Hematopoietic multipotent progenitor cell (in vitro differentiated cells): Measurements from ENCODE around the gene COPS7A. TPM values are rescaled to one million over a fixed set of nuclear protein-coding genes. Genes with fewer than 3 reads are reported as not detected.
A peak's percentile ranks its signal among the peaks of the same experiment; 100 is the strongest.

Source experiments
- DNase-seq, 3 donors: peaks; one replicate each; pipeline ENCODE4 v3.0.0-alpha.2; 2011 to 2015; ENCODE audit warnings: low read depth in 2 of 3, low spot score in 2 of 3
- total RNA-seq: library from RNA; depleted of rRNA; stranded (reverse); fragments of >200 nt; gene quantifications from one replicate; pipeline ENCODE4 v1.2.3, GENCODE V29; 2012

The COPS7A gene
- total RNA-seq, 1 donor, result 55.7 TPM

DNA sequence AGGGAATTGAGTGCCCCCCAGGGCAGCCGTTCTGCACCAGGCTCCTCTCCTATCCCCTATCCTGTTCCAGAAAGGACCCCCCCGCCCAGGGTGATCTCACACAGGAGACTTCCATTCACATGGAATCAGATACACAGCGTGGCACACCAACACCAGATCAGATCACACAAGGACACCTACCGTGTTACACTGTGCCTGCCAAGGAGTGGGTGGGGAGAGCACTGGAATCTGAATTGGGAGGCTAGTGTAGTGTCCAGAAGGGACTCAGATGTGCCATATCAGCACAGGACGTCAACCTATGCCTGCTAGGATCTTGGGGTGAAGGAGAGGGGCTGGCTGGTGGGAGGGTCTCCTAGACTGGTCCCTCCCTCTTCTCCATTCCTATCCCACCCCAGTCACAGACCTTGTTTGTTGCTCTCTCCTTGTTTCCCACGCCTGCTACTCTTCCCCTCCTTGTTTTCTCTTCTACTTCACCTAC is 44.6 kb downstream of the COPS7A start:
- DNase-seq, result no peak

DNA sequence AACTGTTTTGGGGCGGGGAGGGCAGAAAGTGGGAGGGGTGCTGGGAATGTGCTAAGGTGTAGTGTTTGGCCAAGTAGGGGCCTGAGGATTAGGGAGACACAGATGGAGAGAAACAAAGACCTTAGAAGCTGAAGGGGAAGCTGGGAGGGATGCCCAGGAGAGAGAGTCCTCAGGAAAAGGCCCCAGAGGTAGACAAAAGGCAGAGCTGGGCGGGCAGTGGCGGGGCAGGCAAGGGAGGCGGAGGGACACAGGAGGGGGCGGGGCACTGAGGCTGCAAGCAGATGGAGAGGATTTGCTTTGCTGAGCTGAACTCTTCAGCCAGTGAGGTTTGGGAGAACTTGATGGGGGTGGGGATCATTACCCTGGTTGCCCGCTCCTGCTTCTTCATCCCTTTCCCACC is 45.1 kb downstream of the COPS7A start:
- DNase-seq, result no peak

DNA sequence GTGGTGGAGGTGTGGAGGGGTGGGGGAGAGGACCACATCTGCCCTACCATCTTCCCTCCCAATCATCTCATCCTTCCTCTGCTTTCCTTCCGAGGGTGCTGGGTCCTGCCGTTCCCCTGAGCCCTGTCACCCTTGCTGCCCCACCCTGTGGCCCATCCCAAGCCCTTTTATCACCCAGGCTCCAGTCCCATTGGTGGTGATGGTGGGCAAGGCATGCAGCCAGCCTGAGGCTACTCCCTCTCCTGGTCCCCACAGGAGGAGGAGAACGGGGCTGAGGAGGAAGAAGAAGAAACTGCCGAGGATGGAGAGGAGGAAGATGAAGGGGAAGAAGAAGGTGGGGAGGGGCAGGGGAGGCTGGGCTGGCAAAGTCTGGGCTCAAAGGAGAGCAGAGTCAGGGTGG is 45.8 kb downstream of the COPS7A start:
- no peak for DNase-seq

DNA sequence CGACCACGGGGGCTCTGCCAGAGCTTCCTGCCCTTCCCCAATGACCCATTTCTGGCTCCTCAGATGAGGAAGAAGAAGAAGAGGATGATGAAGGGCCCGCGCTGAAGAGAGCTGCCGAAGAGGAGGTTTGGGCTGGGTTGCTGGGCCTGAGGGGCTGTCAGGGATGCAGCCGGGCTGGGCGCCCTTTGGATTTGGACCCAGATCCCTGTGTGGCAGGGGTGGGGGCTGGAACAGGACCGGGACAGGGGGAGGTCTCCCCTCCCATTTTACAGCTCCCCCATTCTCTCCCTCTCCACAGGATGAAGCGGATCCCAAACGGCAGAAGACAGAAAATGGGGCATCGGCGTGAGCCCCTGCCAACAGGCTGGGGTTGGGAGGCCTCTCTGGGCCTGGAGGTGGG is 46.2 kb downstream of the COPS7A start:
- no peak for DNase-seq

DNA sequence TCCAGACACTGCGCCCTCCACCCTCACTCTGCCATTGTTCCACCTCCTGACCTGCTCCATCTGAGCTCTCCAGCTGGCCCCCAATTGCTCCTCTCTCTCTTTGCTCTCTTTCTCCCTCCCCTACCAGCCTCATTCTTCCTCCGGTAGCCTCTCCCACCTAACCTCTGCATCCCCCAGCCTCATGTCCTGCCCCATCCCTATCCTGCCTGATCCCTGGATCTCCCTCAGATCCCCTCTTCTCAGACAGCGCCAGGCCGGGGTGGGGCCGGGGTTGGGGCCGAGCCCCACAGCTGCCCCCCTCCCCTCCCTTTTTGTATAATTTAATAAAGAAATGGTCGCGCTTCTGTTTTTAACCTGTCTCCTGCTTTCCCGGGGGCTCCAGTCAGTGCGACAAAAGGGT is 46.8 kb downstream of the COPS7A start:
- no peak for DNase-seq

DNA sequence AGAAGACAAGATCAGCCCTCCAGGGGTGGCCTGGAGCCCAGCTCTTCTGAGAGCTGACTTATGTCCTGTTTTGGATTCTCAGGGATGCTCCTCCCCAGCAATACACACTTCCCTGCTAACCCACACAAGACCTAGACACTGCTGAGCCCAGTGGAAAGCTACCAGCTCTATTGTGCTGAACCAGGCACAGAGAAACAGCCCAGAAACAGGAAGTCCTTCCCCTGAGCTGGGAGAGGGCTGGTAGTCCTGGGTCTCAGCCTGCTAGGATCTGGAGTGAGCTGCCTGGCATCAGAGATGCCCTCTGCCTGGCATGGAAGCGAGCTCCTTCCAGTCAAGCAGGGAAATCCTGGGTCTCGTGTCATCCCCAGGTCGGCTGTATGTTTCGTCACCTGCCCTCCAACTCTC is 47.2 kb downstream of the COPS7A start:
- no peak for DNase-seq

DNA sequence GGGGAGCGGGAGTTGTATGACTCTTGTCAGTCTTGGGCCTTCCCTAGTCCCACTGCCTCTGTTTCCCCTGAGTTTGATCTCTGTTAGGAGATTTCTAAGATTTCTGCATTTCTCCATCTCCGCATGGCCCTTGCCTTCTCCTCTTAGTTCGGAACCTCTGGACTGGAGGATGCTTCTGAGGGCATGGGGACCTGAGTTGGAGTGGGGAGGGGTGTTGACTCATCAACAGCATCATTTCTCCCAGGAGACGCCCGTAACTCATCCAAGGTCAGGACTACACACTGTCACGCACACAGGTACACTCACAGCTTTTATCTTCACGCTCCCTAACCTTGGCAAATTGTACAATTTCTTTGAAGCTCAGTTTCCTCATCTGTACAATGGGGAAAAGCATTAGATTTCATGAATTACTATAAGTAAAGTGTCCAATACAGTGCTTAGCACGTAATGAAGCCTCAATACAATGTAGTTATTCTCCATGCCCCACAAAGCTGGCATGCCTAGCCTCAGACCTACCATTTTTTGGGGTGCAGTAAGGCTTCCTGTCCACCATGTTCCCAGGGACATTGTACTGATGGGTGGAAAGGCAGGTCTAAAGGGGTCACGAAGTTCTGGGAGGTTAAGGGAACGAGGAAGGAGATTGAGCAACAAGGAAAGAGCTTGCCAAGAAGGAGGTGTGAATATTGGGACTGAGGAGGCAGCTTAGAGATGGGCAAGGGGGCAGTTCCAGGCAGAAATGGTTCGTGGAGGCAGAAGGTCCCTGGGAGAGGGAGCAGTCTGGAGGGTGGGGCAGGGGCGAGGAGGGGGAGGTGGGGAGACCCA is 47.9 kb downstream of the COPS7A start:
- no peak for DNase-seq

DNA sequence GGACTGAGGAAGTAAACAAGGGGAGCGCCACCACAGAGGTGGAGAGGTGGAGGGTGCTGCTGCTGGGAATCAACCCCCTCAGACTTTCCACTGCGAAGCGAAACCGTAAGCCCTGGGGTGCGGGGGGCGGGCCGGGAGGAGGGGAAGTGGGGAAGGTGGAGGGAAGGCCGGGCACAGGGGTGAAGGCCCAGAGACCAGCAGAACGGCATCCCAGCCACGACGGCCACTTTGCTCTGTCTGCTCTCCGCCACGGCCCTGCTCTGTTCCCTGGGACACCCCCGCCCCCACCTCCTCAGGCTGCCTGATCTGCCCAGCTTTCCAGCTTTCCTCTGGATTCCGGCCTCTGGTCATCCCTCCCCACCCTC is 48.5 kb downstream of the COPS7A start, which contains the start of gene LAG3:
Gene LAG3, plus strand, starts transcription at position 190 of the 365 bp plus-strand sequence. CDS start 333 bp downstream, outside the sequence.
- peak in 1 of 3 donors; percentile 41 for DNase-seq

DNA sequence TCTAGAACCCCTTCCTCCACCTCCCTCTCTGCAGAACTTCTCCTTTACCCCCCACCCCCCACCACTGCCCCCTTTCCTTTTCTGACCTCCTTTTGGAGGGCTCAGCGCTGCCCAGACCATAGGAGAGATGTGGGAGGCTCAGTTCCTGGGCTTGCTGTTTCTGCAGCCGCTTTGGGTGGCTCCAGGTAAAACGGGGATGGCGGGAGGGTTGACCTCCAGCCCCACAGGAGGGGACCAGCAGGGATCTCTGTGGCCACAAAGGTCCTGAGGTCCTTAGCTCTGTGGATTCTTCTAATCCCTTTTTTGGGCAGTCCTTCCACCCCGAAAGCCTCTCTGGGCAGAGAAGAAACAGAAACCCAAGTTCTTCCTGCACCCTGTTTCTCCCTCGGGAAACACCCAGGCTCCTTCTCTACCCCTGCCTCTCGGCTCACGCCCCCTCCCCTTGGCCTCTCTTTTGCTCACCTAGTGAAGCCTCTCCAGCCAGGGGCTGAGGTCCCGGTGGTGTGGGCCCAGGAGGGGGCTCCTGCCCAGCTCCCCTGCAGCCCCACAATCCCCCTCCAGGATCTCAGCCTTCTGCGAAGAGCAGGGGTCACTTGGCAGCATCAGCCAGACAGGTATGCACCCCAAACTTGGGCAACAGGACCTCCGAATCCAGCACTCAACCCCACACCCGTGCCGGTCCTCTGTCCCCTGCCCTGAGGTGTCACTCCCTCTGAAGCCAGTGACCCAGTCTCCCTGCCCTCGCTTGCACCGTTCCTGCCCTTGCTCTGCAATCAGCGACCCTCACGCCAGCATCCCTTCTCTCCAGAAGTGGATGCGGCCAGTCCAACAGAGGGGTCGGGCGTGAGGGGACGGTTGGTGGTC is 49.1 kb downstream of the COPS7A start:
- no peak for DNase-seq

DNA sequence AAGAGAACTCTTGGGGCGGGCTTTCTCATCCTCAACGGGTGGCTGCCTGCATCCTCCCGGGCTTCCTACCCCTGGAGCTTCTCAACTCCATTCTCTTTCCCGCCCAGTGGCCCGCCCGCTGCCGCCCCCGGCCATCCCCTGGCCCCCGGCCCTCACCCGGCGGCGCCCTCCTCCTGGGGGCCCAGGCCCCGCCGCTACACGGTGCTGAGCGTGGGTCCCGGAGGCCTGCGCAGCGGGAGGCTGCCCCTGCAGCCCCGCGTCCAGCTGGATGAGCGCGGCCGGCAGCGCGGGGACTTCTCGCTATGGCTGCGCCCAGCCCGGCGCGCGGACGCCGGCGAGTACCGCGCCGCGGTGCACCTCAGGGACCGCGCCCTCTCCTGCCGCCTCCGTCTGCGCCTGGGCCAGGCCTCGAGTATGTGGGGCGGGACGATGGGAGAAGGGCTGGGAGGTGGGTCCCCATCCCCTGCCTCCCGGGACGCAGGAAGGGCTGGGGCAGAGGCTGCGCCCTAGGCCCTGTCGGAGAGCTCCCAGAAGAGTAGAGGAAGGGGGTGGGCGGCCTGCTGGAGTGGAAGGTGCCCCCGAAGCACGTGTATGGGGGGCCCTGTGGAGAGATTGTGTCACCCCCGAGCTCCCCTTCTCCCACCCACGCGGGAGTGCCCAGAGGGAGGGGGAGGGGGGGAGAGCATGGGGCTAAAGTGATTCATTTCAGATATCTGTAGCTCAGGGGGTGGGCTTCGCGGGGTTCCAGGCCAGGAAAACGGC is 49.9 kb downstream of the COPS7A start:
- DNase-seq, result no peak

DNA sequence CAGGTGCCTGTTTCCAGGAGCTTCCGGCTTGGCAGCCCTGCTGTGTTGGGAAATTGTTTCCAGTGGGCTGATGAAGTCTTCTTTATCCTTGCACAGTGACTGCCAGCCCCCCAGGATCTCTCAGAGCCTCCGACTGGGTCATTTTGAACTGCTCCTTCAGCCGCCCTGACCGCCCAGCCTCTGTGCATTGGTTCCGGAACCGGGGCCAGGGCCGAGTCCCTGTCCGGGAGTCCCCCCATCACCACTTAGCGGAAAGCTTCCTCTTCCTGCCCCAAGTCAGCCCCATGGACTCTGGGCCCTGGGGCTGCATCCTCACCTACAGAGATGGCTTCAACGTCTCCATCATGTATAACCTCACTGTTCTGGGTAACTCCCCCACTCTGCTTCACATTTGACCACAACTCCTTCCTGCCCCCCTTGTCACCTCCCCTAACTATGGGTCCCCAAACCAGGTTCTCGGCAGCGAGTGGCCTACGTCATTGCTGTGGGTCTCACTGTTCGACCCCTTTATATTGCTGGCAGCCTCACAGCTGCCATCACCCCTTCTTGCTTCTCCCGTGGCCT is 50.7 kb downstream of the COPS7A start:
- DNase-seq, result no peak

DNA sequence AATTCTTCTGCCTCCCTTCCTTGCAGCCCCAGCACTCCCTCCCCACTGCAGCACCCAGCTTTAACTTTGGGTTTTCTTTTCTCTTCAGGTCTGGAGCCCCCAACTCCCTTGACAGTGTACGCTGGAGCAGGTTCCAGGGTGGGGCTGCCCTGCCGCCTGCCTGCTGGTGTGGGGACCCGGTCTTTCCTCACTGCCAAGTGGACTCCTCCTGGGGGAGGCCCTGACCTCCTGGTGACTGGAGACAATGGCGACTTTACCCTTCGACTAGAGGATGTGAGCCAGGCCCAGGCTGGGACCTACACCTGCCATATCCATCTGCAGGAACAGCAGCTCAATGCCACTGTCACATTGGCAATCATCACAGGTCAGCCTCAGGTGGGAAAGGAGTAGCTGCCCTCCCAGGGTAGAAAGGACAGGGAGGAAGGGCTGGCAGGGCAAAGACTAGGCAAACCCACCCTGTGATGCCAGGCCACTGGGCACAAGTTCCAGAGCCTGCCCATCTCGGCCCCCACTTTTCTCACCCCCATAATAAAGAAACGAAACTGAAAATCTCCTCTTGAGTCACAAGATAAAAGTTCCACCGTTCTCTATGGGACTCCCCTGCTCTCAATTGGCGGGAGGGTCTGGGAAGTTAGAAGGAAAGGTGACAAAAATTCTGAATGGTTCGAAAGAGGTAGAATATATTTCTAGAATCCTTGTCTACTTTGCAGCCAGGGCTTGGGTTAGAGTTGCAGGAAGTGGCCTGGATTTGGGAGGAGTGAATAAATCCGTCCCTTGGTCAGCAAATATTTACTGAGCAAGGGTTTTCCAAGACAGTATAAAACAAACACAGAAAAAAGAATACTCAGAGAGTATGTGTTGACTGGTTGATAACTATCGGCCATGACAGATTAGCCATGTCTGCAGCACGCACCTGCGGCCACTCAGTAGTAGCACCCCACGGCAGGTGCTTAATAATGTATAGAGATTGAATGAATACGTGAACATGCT is 51.6 kb downstream of the COPS7A start:
- no peak for DNase-seq

DNA sequence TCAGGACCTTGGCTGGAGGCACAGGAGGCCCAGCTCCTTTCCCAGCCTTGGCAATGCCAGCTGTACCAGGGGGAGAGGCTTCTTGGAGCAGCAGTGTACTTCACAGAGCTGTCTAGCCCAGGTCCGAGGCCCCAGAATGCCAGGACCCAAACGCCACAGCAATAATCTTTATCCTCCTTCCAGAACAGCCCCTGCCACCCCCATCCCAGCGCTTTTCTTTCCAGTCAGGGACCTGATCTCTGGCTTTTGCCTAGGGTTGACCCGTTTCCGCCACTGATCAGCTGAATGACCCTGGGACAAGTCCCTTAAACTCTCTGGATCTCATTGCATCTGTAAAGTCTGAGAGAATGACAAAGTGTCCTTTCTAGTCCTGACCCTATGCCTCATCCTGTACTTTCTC is 53.5 kb downstream of the COPS7A start:
- DNase-seq, result no peak

DNA sequence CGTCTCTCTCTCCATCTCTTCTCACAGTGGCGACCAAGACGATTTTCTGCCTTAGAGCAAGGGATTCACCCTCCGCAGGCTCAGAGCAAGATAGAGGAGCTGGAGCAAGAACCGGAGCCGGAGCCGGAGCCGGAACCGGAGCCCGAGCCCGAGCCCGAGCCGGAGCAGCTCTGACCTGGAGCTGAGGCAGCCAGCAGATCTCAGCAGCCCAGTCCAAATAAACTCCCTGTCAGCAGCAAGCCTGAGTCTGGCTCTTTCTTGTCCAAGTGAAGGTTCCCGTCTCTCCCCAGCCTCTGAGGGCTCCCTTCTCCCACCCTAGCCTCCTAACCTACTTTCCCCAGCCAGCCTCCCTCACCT is 54.3 kb downstream of the COPS7A start:
- no peak for DNase-seq

DNA sequence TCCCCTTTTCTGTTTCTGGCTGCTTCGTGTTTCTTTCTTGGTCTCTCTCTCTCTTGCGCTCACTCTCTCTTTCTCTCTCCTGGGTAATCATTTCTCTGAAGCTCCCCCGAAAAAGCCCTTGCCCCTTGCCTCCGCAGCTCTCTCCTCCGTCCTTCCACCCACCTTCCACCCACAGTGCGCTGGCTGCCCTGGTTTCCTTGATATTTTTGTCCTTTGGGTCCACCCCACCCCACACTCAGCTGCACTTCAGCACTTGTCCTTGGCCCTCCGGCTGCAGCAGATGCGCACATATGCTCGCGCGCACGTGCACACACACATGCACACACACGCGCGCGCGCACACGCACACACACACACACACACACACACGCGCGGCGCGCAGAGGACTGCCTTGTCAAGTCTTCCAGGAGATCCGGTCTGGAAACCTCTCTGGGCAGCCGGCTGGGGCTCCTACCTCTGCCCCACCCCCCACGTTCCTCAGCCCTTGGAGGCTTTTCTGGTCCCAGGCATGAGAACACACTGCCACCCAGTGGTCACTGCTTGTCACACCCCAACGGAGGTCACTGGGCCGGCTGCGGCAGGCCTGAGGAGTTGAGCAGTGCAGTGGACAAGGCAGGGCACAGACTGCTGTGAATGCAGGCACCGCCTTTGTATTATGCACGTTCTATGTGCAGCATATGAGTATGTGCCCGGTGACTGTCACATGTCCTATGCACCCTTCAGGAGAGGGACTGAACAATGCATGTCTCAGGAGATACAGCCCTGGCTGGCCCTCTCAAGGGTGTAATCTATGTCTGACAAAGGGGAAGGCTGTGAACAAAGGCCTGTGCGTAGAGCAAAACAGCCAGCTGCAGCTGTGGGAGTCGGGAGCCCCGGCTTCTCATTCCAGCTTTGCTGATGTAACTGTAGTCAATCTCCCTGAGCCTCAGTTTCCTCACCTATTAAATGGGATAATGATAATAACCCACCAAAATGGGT is 55.0 kb downstream of the COPS7A start:
- DNase-seq, result peak; percentile 70 to 94 (median 88)

DNA sequence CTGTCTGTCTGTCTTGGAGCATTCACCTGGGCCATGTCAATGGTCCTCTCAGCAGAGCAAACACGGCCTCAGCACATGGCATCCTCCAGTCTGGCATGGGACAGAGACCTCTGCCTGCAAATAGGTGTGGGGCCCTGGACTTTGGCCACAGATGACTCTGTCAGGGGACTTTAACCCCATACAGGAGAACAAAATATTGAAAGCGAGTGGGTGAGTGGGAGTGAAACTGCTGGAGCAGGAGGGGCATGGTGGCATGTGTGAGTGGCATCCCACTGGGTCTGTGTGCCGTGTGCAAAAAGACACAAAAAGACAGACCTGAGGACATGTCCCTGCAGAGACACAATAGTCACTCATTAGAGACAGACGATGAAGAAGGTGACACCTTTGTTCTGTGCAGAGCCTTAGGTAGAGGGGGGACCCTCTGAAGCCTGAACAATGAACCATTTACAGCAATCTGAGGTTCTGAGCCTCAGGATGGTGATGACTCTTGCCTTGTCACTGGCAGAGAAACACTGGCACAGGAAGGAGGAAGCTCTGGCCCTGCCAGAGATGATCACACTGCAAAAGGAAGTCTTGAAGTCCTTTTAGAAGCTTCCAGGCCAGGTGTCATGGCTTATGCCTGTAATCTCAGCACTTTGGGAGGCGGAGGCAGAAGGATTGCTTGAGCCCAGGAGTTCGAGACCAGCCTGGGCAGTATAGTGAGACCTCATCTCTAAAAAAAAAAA is 56.0 kb downstream of the COPS7A start:
- DNase-seq, result no peak

DNA sequence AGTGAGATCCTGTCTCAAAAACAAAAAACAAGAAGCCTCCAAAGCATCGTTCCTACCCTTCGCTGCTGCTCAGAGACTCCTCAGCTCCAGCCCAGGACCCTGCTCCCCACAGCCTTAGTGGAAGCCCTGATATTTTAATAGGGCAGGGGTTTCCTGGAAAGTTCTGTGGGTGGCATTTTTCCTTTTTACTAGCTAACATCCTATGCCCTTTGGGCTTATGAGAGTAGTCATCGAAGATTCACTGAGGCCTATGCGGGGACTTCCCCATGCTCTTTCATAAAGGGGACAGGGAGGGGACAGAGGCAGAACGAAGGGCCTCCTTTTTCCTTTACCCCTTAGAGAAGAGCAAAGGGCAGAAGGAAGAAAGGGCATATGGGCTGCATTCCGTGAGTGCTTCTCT is 56.7 kb downstream of the COPS7A start:
- DNase-seq, result no peak
